Gastrocnemius medialis (tissue), 4 donors: ENCODE measurements around the gene ARHGAP6. TPM values are rescaled to one million over a fixed set of nuclear protein-coding genes. Genes with fewer than 3 reads are reported as not detected.

Experiments used
- ATAC-seq, 2 donors: fragments of 150-250 bp; one replicate each; pipeline ENCODE4 v1.9.1; 2016
- DNase-seq, 2 donors: peaks; one replicate each; pipeline ENCODE4 v3.0.0-alpha.2; 2019
- H3K27ac ChIP-seq, 4 donors: fragments of 200-600 bp; sonication (generic); 1 replicate in 1 of 4; 2 replicates in 3 of 4; pipeline ENCODE4 v1.5.1; 2016 to 2018; ENCODE audit warnings: mild to moderate bottlenecking in 2 of 4, moderate library complexity in 1 of 4
- H3K27me3 ChIP-seq, 3 donors: fragments of 200-600 bp; sonication (generic) in 2 of 3; 1 replicate in 1 of 3; 2 replicates in 2 of 3; pipeline versions ENCODE4 v1.5.1 to v1.6.0; 2016 to 2019; ENCODE audit warnings: mild to moderate bottlenecking in 1 of 3, moderate library complexity in 1 of 3
- H3K36me3 ChIP-seq, 2 donors: fragments of 200-600 bp; sonication (generic) in 1 of 2; one replicate each; pipeline ENCODE4 v1.5.1; 2017 to 2018
- H3K4me1 ChIP-seq, 2 donors: fragments of 200-600 bp; sonication (generic) in 1 of 2; one replicate each; pipeline ENCODE4 v1.5.1; 2016 to 2017; ENCODE audit warnings: mild to moderate bottlenecking in 2 of 2
- H3K4me3 ChIP-seq, 4 donors: fragments of 200-600 bp; sonication (generic) in 3 of 4; 1 replicate in 1 of 4; 2 replicates in 3 of 4; pipeline ENCODE4 v1.5.1; 2016 to 2019; ENCODE audit warnings: mild to moderate bottlenecking in 2 of 4
- H3K9me3 ChIP-seq, 3 donors: fragments of 200-600 bp; sonication (generic) in 2 of 3; 1 replicate in 1 of 3; 2 replicates in 2 of 3; pipeline ENCODE4 v1.5.1; 2016 to 2019
- CTCF ChIP-seq, 5 experiments: fragments of 450-650 bp in 3 of 5; fragments of 200-600 bp in 2 of 5; sonication (generic) in 2 of 5; IDR thresholded peaks in 4 of 5; conservative IDR thresholded peaks in 1 of 5; 1 replicate in 4 of 5; 2 replicates in 1 of 5; pipeline ENCODE4 v1.5.1; 2016 to 2019; ENCODE audit warnings: antibody characterized with exemption in 5 of 5, mild to moderate bottlenecking in 3 of 5, moderate library complexity in 3 of 5
- POLR2A ChIP-seq, 2 donors: fragments of 450-650 bp; IDR thresholded peaks; one replicate each; pipeline ENCODE4 v1.6.1; 2017; ENCODE audit warnings: antibody characterized with exemption in 2 of 2, mild to moderate bottlenecking in 2 of 2, moderate library complexity in 2 of 2
- in situ Hi-C, 4 donors: fragments of 200-750 bp; cut with MboI; loops; one replicate each; pipeline versions ENCODE4 v1.15.0 to v1.8.0; 2017; ENCODE audit warnings: low sequenced_read_pairs in 4 of 4
- intact Hi-C: fragments of 100-400 bp; cut with DNase I; formaldehyde crosslinking; loops from one replicate; pipeline ENCODE4 v1.15.1; 2023; ENCODE audit warnings: low total_unique reads
- total RNA-seq, 4 donors: library from RNA; depleted of rRNA; stranded (reverse); fragments of >200 nt; gene quantifications; one replicate each; pipeline versions ENCODE4 v1.1.0 to v1.2.3, GENCODE V29; 2016

ARHGAP6 gene
- total RNA-seq, 4 donors from 2014 or later: 10.7 to 18.0 (median 14.9) TPM

GRCh38 chrX:11541510-11541909 is 124.2 kb downstream of the ARHGAP6 start:
- in situ Hi-C loops: loop anchor here in 1 of 4 donors (25.0 kb wide), 1 partner anchor 221 kb away; the partner anchor contains the start of gene MSL3
- no peaks in the 10 kb centered on the region for H3K9me3 ChIP-seq
- TF ChIP-seq CTCF (IDR thresholded peaks at IDR 0.05 in 4 of 5, conservative IDR thresholded peaks at IDR 0.05 in 1 of 5) (no peak), POLR2A (IDR thresholded peaks at IDR 0.05) (no peak)
- no peak overlapping the region for H3K4me3 ChIP-seq
- H3K36me3 ChIP-seq: no peaks in the 10 kb centered on the region
- no peaks in the 10 kb centered on the region for H3K27me3 ChIP-seq
- DNase-seq (no peak), ATAC-seq (peak; percentile 28 to 37)
- peaks cover 2 to 12% of the 10 kb centered on the region in 2 donors for H3K4me1 ChIP-seq
- intact Hi-C loops: loop anchor here (5.0 to 10.0 kb wide), 2 partner anchors 126 to 1367 kb away; partner anchors contain the start of gene ARHGAP6
- peak overlapping the region; percentile 67 to 81 (median 78) for H3K27ac ChIP-seq

GRCh38 chrX:11540532-11541377 is 125.0 kb downstream of the ARHGAP6 start:
- H3K4me3 ChIP-seq: no peak overlapping the region
- ATAC-seq: peak; percentile 86
- intact Hi-C loops: loop anchor here (5.0 to 10.0 kb wide), 2 partner anchors 127 to 1366 kb away; partner anchors contain the start of gene ARHGAP6

GRCh38 chrX:11537141-11537540 is 128.6 kb downstream of the ARHGAP6 start:
- in situ Hi-C loops (loop anchor here in 2 of 4 donors (10.0 to 25.0 kb wide), 2 partner anchors 188 to 225 kb away; partner anchors contain the start of gene MSL3 (in 1 of the 2)), intact Hi-C loops (no loop called here)
- peak; percentile 68 for ATAC-seq
- Histone ChIP-seq H3K4me3 (no peak overlapping the region), H3K4me1 (peaks cover 0 to 12% of the 10 kb centered on the region in 2 donors), H3K27ac (peak overlapping the region; percentile 35 to 64 (median 56)), H3K27me3 (no peaks in the 10 kb centered on the region), H3K9me3 (no peaks in the 10 kb centered on the region), H3K36me3 (no peaks in the 10 kb centered on the region)
- DNase-seq: peak; percentile 19 to 55
- TF ChIP-seq POLR2A (IDR thresholded peaks at IDR 0.05) (no peak), CTCF (IDR thresholded peaks at IDR 0.05 in 4 of 5, conservative IDR thresholded peaks at IDR 0.05 in 1 of 5) (no peak)

More at GRCh38 chrX:11540532-11541377, 125.0 kb downstream of the ARHGAP6 start:
- TF ChIP-seq CTCF (IDR thresholded peaks at IDR 0.05 in 4 of 5, conservative IDR thresholded peaks at IDR 0.05 in 1 of 5) (peak in 2 of 5 experiments; percentile 10 to 15), POLR2A (IDR thresholded peaks at IDR 0.05) (no peak)
- peak overlapping the region; percentile 67 to 81 (median 78) for H3K27ac ChIP-seq
- H3K4me1 ChIP-seq: peaks cover 0 to 12% of the 10 kb centered on the region in 2 donors
- no peaks in the 10 kb centered on the region for H3K36me3 ChIP-seq
- H3K9me3 ChIP-seq: no peaks in the 10 kb centered on the region
- no peaks in the 10 kb centered on the region for H3K27me3 ChIP-seq
- in situ Hi-C loops: loop anchor here in 1 of 4 donors (25.0 kb wide), 1 partner anchor 222 kb away; the partner anchor contains the start of gene MSL3
- peak; percentile 59 to 73 for DNase-seq

GRCh38 chrX:11535156-11535919 is 130.4 kb downstream of the ARHGAP6 start:
- TF ChIP-seq CTCF (IDR thresholded peaks at IDR 0.05 in 4 of 5, conservative IDR thresholded peaks at IDR 0.05 in 1 of 5) (no peak), POLR2A (IDR thresholded peaks at IDR 0.05) (no peak)
- in situ Hi-C loops: loop anchor here in 2 of 4 donors (10.0 to 25.0 kb wide), 2 partner anchors 189 to 227 kb away; partner anchors contain the start of gene MSL3 (in 1 of the 2)

More at GRCh38 chrX:11535156-11535919, 130.4 kb downstream of the ARHGAP6 start:
- intact Hi-C loops: no loop called here
- Histone ChIP-seq H3K4me3 (no peak overlapping the region), H3K27me3 (no peaks in the 10 kb centered on the region), H3K9me3 (no peaks in the 10 kb centered on the region), H3K36me3 (no peaks in the 10 kb centered on the region), H3K27ac (no peak overlapping the region), H3K4me1 (peaks cover 0 to 7% of the 10 kb centered on the region in 2 donors)
- ATAC-seq (no peak), DNase-seq (no peak)
